ENCODE data around the gene HABP2.

HABP2 gene

DNA sequence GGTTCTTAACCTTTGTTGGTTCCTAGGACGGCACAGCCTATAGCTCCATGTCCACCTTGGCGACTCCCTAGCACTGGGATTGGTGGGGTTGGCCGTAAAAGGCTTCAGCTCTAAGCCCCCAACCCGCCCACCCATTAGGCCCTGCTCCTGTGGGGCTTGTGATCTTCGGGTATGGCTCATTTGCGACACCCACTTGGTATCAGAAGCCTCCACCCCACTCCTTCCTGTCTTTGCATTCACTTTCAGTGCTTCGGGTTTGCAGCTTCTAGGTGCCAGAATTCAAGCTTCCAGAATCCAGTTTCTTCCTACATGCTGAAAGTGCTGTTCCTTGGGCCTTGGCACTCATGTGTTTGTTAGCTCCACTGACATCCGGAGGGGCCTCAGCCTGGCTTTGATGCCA is 39.5 kb downstream of the HABP2 start:
- TF ChIP-seq, protein P1, sequence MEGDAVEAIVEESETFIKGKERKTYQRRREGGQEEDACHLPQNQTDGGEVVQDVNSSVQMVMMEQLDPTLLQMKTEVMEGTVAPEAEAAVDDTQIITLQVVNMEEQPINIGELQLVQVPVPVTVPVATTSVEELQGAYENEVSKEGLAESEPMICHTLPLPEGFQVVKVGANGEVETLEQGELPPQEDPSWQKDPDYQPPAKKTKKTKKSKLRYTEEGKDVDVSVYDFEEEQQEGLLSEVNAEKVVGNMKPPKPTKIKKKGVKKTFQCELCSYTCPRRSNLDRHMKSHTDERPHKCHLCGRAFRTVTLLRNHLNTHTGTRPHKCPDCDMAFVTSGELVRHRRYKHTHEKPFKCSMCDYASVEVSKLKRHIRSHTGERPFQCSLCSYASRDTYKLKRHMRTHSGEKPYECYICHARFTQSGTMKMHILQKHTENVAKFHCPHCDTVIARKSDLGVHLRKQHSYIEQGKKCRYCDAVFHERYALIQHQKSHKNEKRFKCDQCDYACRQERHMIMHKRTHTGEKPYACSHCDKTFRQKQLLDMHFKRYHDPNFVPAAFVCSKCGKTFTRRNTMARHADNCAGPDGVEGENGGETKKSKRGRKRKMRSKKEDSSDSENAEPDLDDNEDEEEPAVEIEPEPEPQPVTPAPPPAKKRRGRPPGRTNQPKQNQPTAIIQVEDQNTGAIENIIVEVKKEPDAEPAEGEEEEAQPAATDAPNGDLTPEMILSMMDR (conservative IDR thresholded peaks at IDR 0.05): no peak
- no peak overlapping the region for H3K27ac ChIP-seq

DNA sequence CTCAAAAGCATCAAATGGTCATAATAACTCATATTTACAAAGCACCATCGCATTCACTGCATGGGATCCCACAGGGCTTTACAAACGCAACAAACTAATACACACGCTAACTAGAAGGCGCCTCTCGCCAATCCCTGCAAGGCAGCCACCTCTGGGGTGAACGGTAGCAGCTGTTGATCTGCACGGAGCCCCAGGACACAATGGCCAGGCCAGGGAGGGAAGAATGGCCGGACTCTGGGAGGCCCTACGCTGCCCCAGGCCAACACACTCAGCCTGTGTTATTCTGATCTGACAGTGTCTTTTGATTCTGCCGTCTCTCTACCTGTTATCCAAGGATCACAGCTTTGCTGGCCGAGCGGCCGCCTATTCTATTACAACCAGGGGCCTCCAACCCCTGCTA is 41.8 kb downstream of the HABP2 start:
- TF ChIP-seq, protein P1 (conservative IDR thresholded peaks at IDR 0.05): no peak
- no peak overlapping the region for H3K27ac ChIP-seq

DNA sequence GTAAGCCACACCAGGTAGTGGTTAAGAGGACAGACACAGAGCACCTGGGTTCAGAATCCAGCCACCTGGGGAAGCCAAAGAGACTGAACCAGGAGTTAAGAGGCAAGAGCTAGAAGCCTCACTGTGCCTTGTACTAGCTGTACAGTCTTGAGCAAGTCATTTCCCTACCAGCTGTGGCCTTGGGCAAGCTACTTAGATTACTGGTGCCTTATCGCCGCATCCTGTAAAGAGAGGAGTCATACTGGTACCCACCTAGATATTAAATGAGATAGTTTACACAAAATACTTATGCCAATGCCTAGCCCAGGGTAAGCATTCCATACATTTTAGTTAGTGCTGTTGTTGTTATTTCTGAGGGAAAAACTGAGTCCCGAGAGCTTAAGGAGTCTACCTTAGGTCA is 47.7 kb downstream of the HABP2 start:
- TF ChIP-seq, protein P1 (conservative IDR thresholded peaks at IDR 0.05): no peak
- no peak overlapping the region for H3K27ac ChIP-seq

DNA sequence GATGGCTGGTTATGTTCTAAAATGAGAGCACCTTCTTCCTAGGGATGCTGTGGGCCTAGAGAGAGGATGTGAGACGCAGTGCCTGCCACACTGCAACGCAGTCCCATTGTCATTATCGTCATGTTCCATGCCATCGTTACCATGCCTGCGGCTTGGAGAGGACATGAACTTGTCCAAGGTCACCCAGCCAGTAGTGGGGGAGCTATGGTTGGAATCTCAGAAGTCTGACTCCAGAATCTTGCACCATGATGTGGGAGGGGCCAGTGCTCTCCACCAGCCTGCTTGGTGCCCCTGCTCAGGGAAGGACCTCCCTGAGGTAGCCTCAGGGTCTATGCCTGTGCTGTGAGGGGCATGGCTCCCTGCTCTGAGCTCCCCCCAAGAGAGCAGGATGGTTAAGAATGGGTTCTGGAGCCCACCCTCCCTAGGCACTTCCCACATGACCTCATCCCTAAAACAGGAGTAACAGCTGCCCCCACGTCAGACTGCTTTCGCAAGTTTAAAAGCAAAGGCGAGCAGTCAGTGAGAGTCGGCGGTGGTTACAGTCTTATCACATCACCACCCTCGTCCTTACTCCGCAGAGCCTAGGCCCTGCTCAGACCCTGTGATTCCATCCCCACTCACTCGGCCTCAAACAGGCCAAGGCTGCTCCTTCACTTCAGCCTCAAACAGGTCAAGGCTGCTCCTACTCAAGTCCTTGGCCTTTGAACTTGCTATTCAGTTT is 50.4 kb downstream of the HABP2 start:
- no peak overlapping the region for H3K27ac ChIP-seq
- TF ChIP-seq, protein P1 (conservative IDR thresholded peaks at IDR 0.05): no peak

DNA sequence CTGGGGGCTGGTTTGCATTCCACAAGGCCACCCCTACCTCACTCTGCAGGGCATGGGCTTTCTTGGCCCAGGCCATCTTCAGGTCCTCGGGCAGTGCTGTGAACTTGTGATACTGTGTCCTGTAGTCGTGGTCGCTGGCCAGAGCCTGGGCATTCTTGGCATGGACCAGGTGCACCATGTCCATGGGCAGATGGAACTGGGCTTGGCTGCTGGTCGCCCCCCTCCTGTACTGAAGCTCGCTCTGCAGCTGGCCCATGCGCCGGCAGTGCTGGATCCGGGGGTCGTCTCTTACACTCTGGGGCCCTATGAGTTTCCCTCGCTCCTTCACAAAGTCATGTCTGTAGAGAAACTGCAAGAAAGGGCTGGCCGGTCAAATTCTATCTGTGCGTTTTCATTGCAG is 51.7 kb downstream of the HABP2 start:
- no peak overlapping the region for H3K27ac ChIP-seq
- TF ChIP-seq, protein P1 (conservative IDR thresholded peaks at IDR 0.05): no peak

DNA sequence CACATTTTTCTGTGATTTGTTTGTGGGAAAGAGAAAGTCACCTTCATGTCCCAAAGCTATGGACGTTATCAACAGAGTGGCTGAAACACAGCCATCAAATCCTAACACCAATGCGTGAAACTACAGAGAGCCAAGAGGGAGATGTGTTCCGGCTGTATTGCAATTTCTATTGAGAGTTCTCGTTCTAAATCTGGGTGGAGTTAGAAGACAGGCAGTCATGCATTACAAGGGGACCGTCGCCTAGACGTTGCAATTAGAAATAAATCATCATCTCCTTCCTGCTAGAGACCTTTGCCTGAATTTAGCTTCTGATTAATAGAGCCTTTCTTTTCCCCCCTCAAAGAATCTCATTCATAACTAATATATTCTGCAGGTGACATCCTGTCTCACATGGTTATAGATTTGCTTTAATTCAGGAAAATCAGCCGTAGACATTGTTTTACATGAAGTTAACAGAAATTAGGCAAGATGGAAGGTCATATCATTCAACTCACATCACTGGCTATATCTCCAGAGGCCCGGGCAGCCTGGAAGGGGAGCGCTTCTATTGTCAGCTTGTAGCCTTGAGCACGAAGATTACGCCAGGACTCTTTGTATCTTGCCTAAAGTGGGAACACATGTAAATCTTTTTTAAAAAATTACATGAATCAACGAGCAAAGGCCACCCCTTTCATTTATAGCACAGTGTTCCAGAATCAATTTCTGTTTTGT is 52.6 kb downstream of the HABP2 start:
- TF ChIP-seq, protein P1 (conservative IDR thresholded peaks at IDR 0.05): no peak

DNA sequence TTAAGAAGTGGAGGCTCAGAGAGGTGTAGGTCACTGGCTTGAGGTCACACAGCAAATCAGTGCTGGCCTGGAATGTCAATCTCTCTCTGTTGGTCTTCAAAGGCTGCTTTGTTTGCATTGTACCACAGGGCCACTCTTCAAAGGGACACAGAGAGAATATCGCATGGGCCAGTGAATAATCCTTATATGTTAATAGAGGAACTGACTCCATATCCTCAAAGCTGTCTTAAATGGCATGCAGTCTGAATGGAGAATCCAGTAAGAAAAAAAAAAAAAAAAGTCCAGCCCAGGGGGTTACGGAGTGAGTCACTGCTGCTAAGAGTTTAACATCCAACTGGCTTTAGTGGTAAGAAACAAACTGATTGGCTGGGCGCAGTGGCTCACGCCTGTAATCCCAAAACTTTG is 56.9 kb downstream of the HABP2 start:
- H3K27ac ChIP-seq: no peak overlapping the region
- TF ChIP-seq, protein P1 (conservative IDR thresholded peaks at IDR 0.05): no peak

More for the DNA sequence above, 52.6 kb downstream of the HABP2 start:
- no peak overlapping the region for H3K27ac ChIP-seq
